ENCODE measurements around the gene DOCK3. TPM values are rescaled to one million over a fixed set of nuclear protein-coding genes. Genes with fewer than 3 reads are reported as not detected.

DOCK3 gene
- total RNA-seq, 1 experiment from 2014 or later = 0.14 TPM

- H3K9me3 Mint-ChIP-seq (ENCODE audit: unreplicated experiment) = no peaks in the 10 kb centered on the region
- DNase-seq (ENCODE audit: unreplicated experiment) = no peak
- ChIA-PET CTCF (interaction anchor here (0.6 to 1.7 kb wide), 6 partner anchors 10 to 805 kb away, joined by 3 to 11 read pairs (median 3); no protein-coding TSS in a partner anchor), POLR2A (interaction anchor here (0.6 kb wide), 1 partner anchor 98 kb away, joined by 3 read pairs; no protein-coding TSS in a partner anchor)
- no peaks in the 10 kb centered on the region for H3K4me1 Mint-ChIP-seq (ENCODE audit: insufficient read depth, unreplicated experiment)
- H3K4me3 Mint-ChIP-seq (ENCODE audit: unreplicated experiment) = no peak overlapping the region
- BruUV-seq (replicated peaks) = no TSS peak
- no peak for TF ChIP-seq CTCF (IDR thresholded peaks at IDR 0.05; ENCODE audit: unreplicated experiment)
- intact Hi-C loops (cut with micrococcal nuclease) = no loop called here
- no peaks in the 10 kb centered on the region for H3K27me3 Mint-ChIP-seq (ENCODE audit: insufficient read depth, unreplicated experiment)
- H3K36me3 Mint-ChIP-seq (ENCODE audit: insufficient read depth, unreplicated experiment) = no peaks in the 10 kb centered on the region
- peak overlapping the region; percentile 17 for H3K27ac Mint-ChIP-seq (ENCODE audit: low read depth, unreplicated experiment)
Observed at GRCh38 chr3:51354731-51355615, 680.2 kb downstream of the DOCK3 start.

- BruUV-seq (replicated peaks) = no TSS peak
- intact Hi-C loops (cut with micrococcal nuclease) = no loop called here
- no peak overlapping the region for H3K27ac Mint-ChIP-seq (ENCODE audit: low read depth, unreplicated experiment)
- no peak overlapping the region for H3K4me3 Mint-ChIP-seq (ENCODE audit: unreplicated experiment)
- H3K4me1 Mint-ChIP-seq (ENCODE audit: insufficient read depth, unreplicated experiment) = no peaks in the 10 kb centered on the region
- DNase-seq (ENCODE audit: unreplicated experiment) = no peak
- CTCF ChIA-PET = interaction anchor here (1.1 to 1.6 kb wide), 3 partner anchors 87 to 384 kb away, joined by 3 to 10 read pairs (median 4); no protein-coding TSS in a partner anchor
- no peaks in the 10 kb centered on the region for H3K36me3 Mint-ChIP-seq (ENCODE audit: insufficient read depth, unreplicated experiment)
- no peaks in the 10 kb centered on the region for H3K27me3 Mint-ChIP-seq (ENCODE audit: insufficient read depth, unreplicated experiment)
- no peak for TF ChIP-seq CTCF (IDR thresholded peaks at IDR 0.05; ENCODE audit: unreplicated experiment)
- no peaks in the 10 kb centered on the region for H3K9me3 Mint-ChIP-seq (ENCODE audit: unreplicated experiment)
- POLR2A ChIA-PET = interaction anchor here (1.7 kb wide), 1 partner anchor 29 kb away, joined by 4 read pairs; the partner anchor contains the start of gene MANF
Observed at GRCh38 chr3:51355891-51356578, 681.3 kb downstream of the DOCK3 start.

DNA sequence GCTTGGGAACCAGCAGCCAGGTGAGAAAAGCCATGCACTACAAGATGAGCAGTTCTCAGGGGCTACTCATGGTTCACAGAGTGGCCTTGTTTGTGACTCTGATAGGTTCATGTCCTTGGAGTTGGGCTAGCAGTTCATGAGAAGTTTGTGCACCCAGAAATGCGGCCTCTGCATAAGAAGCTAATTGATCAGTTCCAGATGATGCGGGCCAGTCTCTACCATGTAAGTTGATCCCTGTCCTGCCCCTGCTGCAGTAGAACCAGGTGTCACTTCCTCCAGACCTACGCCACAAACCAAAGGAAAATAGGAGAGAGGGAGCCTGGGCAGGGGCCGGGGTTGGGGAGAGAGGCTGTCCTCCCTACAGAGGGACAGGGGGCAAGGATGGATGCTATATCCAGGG is 683.1 kb downstream of the DOCK3 start:
- H3K27ac Mint-ChIP-seq (ENCODE audit: low read depth, unreplicated experiment) = no peak overlapping the region
- no peaks in the 10 kb centered on the region for H3K9me3 Mint-ChIP-seq (ENCODE audit: unreplicated experiment)
- H3K4me3 Mint-ChIP-seq (ENCODE audit: unreplicated experiment) = no peak overlapping the region
- no peaks in the 10 kb centered on the region for H3K4me1 Mint-ChIP-seq (ENCODE audit: insufficient read depth, unreplicated experiment)
- intact Hi-C loops (cut with micrococcal nuclease) = no loop called here
- CTCF ChIA-PET = interaction anchor here (0.7 to 3.7 kb wide), 3 partner anchors 14 to 743 kb away, joined by 3 to 18 read pairs (median 5); no protein-coding TSS in a partner anchor
- no TSS peak for BruUV-seq (replicated peaks)
- H3K27me3 Mint-ChIP-seq (ENCODE audit: insufficient read depth, unreplicated experiment) = no peaks in the 10 kb centered on the region
- TF ChIP-seq CTCF (IDR thresholded peaks at IDR 0.05; ENCODE audit: unreplicated experiment) = no peak
- no peaks in the 10 kb centered on the region for H3K36me3 Mint-ChIP-seq (ENCODE audit: insufficient read depth, unreplicated experiment)
- DNase-seq (ENCODE audit: unreplicated experiment) = no peak
- POLR2A ChIA-PET = no interaction called here

- BruUV-seq (replicated peaks) = no TSS peak
- Mint-ChIP-seq H3K4me3 (ENCODE audit: unreplicated experiment) (no peak overlapping the region), H3K36me3 (ENCODE audit: insufficient read depth, unreplicated experiment) (no peaks in the 10 kb centered on the region), H3K27me3 (ENCODE audit: insufficient read depth, unreplicated experiment) (no peaks in the 10 kb centered on the region), H3K27ac (ENCODE audit: low read depth, unreplicated experiment) (no peak overlapping the region), H3K4me1 (ENCODE audit: insufficient read depth, unreplicated experiment) (no peaks in the 10 kb centered on the region), H3K9me3 (ENCODE audit: unreplicated experiment) (no peaks in the 10 kb centered on the region)
- DNase-seq (ENCODE audit: unreplicated experiment) = no peak
- TF ChIP-seq CTCF (IDR thresholded peaks at IDR 0.05; ENCODE audit: unreplicated experiment) = no peak
- CTCF ChIA-PET = interaction anchor here (0.7 to 3.7 kb wide), 6 partner anchors 10 to 744 kb away, joined by 3 to 18 read pairs (median 4); no protein-coding TSS in a partner anchor
- POLR2A ChIA-PET = interaction anchor here (0.6 kb wide), 1 partner anchor 78 kb away, joined by 3 read pairs; no protein-coding TSS in a partner anchor
- intact Hi-C loops (cut with micrococcal nuclease) = no loop called here
Observed at GRCh38 chr3:51358981-51359380, 684.3 kb downstream of the DOCK3 start.
